PFSK-1 (cell line): ENCODE measurements around the gene DIAPH2.

Source experiments
- FOXP2 ChIP-seq: optimal IDR thresholded peaks from 2 replicates; pipeline ENCODE3; 2011; ENCODE audit warnings: borderline replicate concordance, control low read depth, inconsistent platforms; ENCODE audit not compliant: insufficient read depth; ENCODE audit errors: extremely low read length, extremely low read depth
- POLR2AphosphoS5 ChIP-seq: IDR thresholded peaks from 2 replicates; pipeline ENCODE4 v1.6.1; 2012; ENCODE audit warnings: low read depth, mild to moderate bottlenecking, control low read depth, low read length, moderate library complexity
- SIN3A ChIP-seq: IDR thresholded peaks from 2 replicates; pipeline ENCODE4 v1.6.1; 2012; ENCODE audit warnings: mild to moderate bottlenecking, low read length, moderate library complexity, borderline replicate concordance; ENCODE audit not compliant: insufficient read depth
- TAF1 ChIP-seq: IDR thresholded peaks from 2 replicates; pipeline ENCODE4 v1.6.1; 2012; ENCODE audit warnings: low read length, control low read depth, borderline replicate concordance; ENCODE audit not compliant: insufficient read depth
- TF ChIP-seq, protein P1 (sequence below), 2 experiments: IDR thresholded peaks; 2 replicates each; pipeline versions ENCODE4 v1.6.1 to v1.8.0; 2011 to 2012; ENCODE audit warnings: low read depth in 2 of 2, low read length in 2 of 2, control low read depth in 1 of 2, inconsistent platforms in 1 of 2, mild to moderate bottlenecking in 1 of 2, moderate library complexity in 1 of 2; ENCODE audit not compliant: insufficient read depth in 1 of 2

DNA sequence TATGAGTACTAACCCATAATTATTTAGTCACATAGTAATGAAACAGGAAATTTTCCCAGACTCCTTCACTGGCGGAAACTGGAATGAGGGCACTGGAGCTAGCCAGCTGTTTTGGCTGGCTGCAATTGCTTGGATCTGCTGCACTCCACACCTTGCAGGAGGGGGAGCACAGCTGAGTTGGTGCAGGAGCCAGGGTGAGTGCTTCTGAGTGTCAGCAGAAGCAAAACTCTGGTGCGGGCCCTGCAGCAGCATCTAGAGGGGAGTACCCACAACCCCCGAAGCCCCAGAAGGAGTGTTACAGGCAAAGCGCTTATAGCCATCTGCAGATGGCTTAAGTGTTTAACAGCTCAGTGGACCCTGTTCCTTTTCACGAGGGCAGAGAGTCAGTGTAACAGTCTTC is 295.1 kb downstream of the DIAPH2 start:
- TF ChIP-seq TAF1: no peak
- TF ChIP-seq, protein P1, sequence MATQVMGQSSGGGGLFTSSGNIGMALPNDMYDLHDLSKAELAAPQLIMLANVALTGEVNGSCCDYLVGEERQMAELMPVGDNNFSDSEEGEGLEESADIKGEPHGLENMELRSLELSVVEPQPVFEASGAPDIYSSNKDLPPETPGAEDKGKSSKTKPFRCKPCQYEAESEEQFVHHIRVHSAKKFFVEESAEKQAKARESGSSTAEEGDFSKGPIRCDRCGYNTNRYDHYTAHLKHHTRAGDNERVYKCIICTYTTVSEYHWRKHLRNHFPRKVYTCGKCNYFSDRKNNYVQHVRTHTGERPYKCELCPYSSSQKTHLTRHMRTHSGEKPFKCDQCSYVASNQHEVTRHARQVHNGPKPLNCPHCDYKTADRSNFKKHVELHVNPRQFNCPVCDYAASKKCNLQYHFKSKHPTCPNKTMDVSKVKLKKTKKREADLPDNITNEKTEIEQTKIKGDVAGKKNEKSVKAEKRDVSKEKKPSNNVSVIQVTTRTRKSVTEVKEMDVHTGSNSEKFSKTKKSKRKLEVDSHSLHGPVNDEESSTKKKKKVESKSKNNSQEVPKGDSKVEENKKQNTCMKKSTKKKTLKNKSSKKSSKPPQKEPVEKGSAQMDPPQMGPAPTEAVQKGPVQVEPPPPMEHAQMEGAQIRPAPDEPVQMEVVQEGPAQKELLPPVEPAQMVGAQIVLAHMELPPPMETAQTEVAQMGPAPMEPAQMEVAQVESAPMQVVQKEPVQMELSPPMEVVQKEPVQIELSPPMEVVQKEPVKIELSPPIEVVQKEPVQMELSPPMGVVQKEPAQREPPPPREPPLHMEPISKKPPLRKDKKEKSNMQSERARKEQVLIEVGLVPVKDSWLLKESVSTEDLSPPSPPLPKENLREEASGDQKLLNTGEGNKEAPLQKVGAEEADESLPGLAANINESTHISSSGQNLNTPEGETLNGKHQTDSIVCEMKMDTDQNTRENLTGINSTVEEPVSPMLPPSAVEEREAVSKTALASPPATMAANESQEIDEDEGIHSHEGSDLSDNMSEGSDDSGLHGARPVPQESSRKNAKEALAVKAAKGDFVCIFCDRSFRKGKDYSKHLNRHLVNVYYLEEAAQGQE (IDR thresholded peaks at IDR 0.05; ENCODE audit: insufficient read depth in 1 of 2, low read depth in 2 of 2, low read length in 2 of 2): no peak
- TF ChIP-seq POLR2AphosphoS5: no peak
- no peak for TF ChIP-seq SIN3A
- TF ChIP-seq FOXP2: no peak
